Skin epidermis (tissue), 12 donors: ENCODE data around the gene FRMD4B.
A peak's percentile ranks its signal among the peaks of the same experiment; 100 is the strongest.

Experiments used
- H3K27ac ChIP-seq, 21 experiments: fragments of 200-600 bp; sonication (generic) in 11 of 21; one replicate each; pipeline ENCODE4 v1.5.0; 2020; ENCODE audit warnings: mild to moderate bottlenecking in 3 of 21, inconsistent platforms in 2 of 21, moderate library complexity in 2 of 21
- H3K4me3 ChIP-seq, 7 experiments: fragments of 200-600 bp; sonication (generic) in 2 of 7; one replicate each; pipeline ENCODE4 v1.5.0; 2020; ENCODE audit warnings: inconsistent platforms in 2 of 7, mild to moderate bottlenecking in 2 of 7, moderate library complexity in 1 of 7

FRMD4B gene

DNA sequence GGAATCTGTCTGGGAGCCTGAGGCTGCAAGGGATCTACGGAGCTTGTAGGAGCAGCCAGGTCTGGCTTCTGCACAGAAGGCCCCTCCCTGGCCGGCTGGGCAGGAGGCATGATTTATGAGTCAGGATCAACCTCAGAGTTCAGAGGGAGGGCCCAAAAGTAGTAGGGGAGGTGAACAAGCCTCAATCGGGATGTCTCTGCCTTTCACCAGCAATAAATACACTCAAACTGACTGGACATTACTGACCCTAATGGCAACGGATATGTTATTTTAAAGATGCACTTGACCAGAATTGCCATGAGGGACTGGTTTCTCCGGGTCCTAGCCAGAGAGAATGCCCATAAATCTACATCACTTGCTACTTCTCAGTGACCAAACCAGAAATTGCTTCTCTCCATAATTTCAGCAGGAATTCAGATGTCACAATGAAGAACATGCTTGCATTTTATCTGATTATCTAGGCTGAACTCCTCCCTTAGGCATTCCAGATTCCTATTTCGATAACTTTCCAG, 153.9 kb downstream of the FRMD4B start:
- Histone ChIP-seq H3K4me3 (no peak overlapping the region), H3K27ac (peak overlapping the region in 3 of 21 experiments; percentile 12 to 52 (median 14))

DNA sequence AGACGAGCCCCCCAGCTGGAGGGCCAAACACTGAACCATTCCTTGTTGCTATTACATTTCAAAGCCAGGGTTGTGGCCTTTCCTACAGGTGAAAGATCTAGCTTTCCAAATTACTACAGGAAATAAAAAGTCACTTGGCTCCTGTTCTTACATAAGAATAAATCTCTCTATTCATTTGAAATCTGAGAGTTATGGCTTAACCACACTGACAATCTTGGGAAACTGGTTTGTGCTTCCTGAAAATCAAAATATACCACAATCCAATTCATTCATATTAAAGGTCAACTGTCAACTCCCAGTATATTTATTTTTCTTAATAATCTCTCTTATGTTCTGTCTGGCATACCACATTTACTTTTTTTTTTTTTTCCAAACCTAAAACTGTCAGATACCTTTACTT, 159.8 kb downstream of the FRMD4B start:
- peak overlapping the region in 1 of 21 experiments; percentile 26 for H3K27ac ChIP-seq
- H3K4me3 ChIP-seq: no peak overlapping the region

DNA sequence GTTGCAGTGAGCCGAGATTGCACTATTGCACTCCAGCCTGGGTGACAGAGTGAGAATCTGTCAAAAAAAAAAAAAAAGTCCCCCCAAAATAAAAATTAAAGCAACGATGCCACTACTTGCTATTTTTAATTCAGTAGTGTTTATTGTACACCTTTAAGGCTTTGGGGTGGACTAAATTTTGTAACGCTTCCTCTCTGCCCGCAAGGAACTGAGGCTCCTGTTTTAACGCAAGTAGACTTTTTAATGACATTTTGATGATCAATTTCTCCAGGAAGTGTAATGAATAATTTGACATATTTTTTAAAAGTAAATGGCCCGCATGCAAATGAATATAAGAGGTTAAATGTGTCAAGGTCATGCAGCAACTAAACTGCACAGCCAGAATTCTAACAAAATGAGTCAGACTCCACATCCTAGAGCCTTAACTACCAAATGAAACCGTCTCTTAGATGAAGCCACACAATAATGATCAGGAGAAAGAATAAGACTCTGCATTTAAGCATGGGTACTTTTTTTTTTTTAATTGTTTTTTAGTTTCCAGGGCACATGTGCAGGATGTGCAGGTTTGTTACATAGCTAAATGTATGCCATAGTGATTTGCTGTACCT, 166.7 kb downstream of the FRMD4B start:
- H3K27ac ChIP-seq: no peak overlapping the region

DNA sequence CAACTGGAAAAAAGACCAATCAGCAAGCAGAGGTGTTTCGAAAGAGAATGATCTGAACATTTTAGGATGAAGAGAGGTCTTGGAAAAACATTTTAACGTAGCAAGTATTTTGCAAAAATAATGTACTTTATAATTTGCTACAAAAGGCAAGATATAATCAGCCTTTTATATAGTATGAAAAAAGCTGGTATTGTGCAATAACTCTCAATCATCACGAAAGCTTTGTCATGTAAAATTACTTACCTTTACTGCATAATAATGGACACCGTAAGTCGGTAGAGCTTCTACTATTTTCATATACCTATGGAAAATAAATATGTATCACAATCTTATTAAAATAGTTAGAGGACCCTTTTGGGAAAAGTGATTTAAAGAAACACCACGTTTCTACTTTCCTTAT, 167.8 kb downstream of the FRMD4B start:
- H3K4me3 ChIP-seq: no peak overlapping the region
- no peak overlapping the region for H3K27ac ChIP-seq

More for the DNA sequence above, 166.7 kb downstream of the FRMD4B start:
- no peak overlapping the region for H3K4me3 ChIP-seq

DNA sequence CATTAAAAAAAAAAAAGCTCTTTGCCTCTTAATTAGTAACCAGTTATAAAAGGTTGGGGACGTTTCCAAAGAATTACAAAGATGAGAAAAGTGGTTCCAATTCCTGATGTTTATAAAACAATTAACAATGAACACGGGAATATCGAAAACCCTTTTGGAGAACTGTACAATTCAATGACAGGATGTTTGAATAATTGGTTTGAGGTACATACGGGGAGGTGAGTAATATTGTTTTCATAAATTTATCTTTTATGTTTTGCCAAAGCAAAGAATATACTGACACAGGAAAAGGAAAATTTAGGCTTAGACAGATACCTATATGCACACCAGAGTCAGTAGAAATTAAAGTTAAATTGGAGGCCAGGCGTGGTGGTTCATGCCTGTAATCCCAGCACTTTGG, 168.9 kb downstream of the FRMD4B start:
- Histone ChIP-seq H3K4me3 (no peak overlapping the region), H3K27ac (no peak overlapping the region)

DNA sequence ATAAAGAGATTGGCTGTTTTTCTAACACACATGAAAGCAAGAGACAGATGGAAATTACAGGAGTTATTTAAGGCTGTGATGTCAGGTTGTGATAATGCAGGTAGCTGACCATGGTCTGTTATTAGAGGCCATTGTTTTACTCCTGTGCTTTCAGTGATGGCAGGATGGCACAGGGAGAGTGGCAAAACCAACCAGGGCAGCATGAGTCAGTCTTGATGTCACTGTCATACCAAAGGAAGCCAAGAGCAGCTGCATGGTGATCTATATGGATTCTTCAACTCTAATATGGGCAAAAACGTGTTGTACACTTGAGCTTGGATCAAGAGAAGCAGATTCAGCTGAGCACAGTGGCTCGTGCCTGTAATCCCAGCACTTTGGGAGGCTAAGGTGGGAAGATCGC, 171.6 kb downstream of the FRMD4B start:
- no peak overlapping the region for H3K4me3 ChIP-seq
- no peak overlapping the region for H3K27ac ChIP-seq

DNA sequence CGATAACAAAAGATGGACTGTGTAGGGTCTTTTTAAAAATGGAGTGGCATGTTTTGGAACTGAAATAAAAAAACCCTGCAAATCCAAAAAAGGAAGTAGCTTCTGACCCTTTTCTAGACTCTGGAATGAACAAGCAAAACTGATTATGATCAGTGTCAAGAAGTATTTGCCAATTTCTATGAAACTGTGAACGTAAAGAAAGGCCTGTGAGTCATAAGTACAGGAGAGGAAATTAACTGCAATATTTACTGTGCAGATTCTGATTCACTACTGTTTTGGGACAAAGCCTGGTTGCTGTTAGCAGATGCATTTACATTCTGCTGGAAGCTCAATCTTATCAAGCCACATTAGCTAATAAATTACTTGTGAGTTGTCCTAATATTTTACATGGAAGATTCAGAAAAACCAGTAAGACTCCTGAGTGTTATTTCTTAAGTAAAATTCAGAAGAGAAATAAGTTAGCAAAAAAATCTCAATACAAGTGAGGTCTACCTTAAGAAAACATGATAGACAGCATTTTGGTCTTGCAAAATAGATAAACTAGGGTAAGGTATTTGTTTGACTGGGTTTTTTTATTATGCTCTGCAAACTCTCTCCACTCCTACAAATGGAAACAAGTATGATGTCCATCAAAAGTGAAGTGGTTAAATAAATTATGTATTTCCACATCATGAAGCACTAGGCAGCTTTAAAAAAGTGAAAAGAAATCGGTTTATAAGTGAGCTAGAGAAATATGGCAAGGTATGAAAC, 173.3 kb downstream of the FRMD4B start:
- H3K4me3 ChIP-seq: no peak overlapping the region
- peak overlapping the region in 7 of 21 experiments; percentile 2 to 48 (median 33) for H3K27ac ChIP-seq

DNA sequence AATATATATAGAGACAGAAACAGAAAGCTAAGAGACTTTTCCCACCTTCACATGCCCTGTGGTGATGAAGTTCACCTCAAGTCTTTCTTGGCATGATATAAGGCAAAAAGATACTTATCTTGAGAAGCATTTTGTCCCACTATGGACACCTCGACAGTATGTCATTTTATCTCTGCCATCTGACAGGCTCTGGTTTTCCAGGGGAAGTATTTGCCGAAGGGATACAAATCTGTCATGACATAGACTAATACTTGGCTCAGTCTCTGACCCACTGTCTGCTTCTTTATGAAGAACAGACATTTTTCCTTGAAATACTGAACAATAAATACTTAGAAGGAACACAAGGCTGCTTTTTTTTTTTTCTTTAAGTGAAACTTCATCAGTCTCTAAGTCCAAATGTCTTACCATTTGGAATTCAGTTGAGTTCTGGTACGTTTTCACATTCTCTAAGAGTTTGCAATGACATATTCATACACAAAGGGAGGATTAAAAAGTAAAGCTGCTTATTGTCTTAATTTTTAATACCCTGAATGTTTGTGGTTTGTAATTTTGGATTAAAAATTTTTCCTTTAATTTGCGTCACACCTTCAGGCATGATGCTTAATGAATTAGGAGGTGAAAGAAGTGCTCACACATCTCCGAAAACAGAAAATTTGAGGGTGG, 175.7 kb downstream of the FRMD4B start:
- Histone ChIP-seq H3K27ac (peak overlapping the region in 3 of 21 experiments; percentile 4 to 53 (median 15)), H3K4me3 (no peak overlapping the region)

DNA sequence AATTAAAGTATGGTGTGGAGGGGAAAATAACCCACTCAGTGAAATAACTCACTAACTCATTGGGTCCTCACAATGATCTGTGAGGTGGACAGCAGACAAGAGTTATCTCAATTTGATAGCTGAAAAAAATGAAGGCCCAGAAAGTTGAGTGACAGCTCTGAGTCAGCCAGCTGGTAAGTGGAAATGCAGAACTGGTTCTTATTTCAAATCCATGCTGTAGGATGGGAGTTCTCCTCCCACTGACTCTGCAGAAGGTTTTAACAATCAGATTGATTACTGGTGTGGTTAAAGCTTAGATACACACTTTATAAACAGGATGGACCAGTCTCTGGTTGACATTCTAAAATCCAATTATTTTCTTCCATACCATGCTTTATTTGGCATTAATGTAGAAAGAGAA, 176.5 kb downstream of the FRMD4B start:
- Histone ChIP-seq H3K4me3 (no peak overlapping the region), H3K27ac (peak overlapping the region in 2 of 21 experiments; percentile 15 to 53)

DNA sequence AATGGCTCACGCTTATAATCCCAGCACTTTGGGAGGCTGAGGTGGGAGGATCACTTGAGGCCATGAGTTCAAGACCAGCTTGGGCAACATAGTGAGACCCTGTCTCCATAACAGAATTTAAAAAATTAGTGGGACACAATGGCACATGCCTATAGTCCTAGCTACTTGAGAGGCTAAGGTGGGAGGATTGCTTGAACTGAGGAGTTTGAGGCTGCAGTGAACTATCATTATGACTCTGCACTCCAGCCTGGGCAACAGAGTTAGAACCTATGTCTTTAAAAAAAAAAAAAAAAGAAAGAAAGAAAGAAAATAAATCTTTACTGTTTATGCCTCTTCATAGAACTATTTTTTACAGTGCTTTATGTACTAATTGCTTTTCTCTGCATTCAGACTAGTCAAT, 178.9 kb downstream of the FRMD4B start:
- Histone ChIP-seq H3K27ac (peak overlapping the region in 2 of 21 experiments; percentile 10 to 11), H3K4me3 (no peak overlapping the region)

DNA sequence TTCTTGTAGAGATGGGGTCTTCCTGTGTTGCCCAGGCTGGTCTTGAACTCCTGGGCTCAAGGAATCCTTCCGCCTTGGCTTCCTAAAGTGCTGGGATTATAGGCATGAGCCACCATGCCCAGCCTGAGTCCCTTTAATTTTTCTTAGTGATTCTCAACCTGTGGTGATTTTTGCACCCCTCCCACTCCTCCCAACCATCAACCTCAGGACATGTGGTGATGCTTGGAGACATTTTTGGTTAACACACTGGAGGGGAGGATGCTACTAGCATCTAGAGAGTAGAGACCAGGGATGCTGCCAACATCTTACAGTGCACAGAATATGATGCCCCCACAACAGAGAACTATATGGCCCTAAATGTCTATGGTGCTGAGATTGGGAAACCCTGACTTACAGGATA, 180.5 kb downstream of the FRMD4B start:
- no peak overlapping the region for H3K4me3 ChIP-seq
- H3K27ac ChIP-seq: no peak overlapping the region

DNA sequence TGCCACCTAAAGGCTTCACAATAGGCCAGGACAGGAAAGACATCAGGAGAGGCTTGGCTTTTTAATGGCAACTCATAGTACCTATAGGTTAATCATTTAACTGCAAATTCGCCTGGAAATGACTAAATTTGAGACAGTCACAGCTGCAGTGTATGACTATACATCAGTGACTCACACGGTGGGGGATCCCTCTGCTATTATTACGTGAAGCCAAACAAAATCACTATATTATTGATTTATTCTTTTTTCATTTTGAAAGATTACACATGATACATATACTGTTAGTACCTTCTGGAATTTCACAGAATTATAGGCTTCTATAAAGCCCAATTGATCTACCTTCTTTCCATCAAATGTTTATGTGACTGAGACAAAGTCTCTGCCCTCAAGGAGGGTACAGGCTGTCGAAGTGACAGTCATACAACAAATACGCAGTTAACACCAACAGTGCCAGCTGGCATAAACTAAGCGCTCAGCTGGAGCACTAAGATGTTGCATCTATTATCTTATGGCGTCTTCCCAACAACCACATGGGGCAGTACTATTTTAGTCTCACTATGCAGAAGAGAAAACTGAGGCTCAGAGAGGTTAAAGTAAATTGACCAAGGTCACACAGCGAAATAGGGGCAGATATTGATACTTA, 181.5 kb downstream of the FRMD4B start:
- Histone ChIP-seq H3K27ac (peak overlapping the region in 8 of 21 experiments; percentile 2 to 68 (median 38)), H3K4me3 (no peak overlapping the region)

DNA sequence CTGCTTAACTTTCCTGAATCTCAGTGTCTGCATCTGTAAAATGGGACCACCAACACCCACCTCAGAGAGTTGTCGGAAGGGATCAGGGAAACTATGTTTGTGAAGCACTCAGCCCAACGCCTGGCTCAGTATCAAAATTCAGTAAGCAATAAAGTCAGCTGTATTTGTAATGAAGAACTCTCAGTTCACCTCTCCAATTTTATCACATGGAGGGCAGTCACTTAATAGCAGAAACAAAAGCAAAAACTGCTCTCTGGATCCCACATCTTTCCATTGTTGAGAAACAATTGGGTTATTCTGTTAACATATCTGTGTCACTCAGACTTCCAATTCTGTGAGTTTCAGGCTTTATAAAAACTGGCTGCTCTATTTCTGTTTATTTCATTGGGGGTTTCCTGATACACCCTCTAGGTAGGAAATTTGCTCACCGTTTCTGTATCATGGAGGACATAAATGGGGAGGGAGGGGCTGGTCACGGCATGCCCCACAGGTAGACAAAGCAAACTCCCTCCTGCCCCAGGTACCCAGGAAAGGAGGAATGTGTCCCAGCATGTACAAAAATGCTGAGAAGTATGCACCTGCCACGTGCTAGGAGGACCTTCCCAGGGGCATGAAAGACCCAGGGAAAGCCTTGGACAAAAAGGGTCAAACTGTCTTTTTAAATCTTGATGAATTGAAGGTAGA, 182.1 kb downstream of the FRMD4B start:
- peak overlapping the region in 10 of 21 experiments; percentile 2 to 68 (median 38) for H3K27ac ChIP-seq

DNA sequence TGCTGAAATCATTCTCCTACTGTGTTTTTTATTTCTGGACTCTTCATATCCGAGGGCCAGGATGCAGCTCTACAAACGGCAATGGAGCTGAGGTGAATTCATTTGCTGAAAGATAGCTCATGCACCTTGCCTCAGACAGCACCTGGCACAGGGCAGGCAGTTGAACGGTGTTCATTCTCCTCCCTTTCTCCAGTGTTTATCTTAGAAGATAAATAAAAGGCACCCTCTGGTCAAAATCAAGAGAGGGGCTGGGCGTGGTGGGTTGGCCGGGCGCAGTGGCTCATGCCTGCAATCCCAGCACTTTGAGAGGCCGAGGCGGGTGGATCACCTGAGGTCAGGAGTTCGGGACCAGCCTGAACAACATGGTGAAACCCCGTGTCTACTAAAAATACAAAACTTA, 184.2 kb downstream of the FRMD4B start:
- Histone ChIP-seq H3K4me3 (no peak overlapping the region), H3K27ac (peak overlapping the region in 2 of 21 experiments; percentile 49 to 81)

More for the DNA sequence above, 182.1 kb downstream of the FRMD4B start:
- H3K4me3 ChIP-seq: no peak overlapping the region

DNA sequence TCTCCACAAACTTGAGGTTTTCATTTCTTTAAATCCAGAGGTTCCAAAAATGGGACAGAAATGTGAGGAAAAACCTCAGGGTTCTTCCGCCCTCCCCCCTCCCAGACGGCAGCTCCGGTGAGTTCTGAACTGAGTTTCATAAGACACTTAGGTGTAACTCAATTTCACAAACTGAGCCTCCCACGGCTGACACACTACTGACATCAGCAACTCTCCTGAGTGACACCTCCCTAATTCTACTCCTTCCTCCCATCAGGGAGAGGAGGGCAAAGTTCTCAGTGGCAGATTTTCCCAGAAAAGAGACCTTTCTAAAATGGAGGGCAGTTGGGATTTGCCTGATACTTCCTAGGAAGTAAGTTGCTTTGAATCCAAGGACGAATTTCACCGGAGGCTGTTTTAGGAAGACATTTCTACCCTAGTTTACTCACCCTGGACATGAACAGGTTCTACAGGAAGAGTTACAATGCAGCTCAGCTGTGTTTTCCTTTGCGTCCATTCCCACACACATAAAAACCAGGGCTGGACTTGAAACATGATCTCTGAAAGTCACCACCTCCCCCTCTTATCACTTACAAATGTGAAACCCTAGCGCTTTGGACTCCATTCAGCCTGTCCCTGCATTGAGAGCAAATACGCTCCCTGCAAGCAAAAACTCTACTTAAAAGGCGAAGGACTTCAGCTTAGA, 185.4 kb downstream of the FRMD4B start:
- H3K27ac ChIP-seq: peak overlapping the region in 20 of 21 experiments; percentile 47 to 93 (median 81)

DNA sequence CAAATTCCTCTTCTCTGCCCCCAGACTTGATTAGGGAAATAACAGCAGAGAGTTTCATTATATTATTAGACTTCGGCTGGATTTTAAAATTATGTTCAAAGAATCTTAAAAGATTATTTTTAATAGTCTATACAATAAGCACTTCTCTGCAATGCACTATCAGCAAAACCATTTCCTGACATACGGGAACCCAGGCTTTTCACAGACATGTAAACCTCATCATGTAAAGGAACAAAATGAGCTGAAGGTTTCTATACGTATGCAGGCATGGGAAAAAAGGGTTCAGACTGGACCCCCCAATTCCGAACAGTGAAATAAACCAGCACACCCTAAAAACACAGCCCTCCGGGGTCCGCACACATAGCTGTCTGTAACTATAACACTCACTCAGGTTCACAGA, 185.9 kb downstream of the FRMD4B start:
- peak overlapping the region in 20 of 21 experiments; percentile 47 to 93 (median 81) for H3K27ac ChIP-seq
- peak overlapping the region; percentile 23 to 47 (median 41) for H3K4me3 ChIP-seq

More for the DNA sequence above, 185.4 kb downstream of the FRMD4B start:
- H3K4me3 ChIP-seq: peak overlapping the region; percentile 23 to 47 (median 41)

DNA sequence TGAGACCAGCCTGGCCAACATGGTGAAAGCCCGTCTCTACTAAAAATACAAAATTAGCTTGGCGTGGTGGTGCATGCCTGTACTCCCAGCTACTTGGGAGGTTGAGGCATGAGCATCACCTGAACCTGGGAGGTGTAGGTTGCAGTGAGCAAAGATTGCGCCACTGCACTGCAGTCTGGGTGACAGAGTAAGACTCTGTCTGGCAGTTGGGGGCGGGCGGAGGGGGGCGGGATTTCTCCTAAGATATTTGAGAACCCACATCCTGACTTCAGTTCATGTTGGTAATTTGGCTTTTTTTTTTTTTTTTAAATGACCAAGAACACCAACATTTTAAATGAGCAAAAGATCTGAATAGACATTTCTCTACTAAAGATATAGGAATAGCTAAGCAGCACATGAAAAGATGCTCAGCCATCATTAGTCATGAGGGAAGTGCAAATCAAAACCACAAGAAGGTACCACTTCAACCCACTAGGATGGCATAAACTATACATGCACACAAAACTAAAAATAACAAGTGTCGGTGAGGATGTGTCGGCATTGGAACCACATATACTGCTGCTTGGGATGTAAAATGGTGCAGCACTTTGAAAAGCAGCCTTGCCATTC, 187.9 kb downstream of the FRMD4B start:
- H3K4me3 ChIP-seq: peak overlapping the region in 3 of 7 experiments; percentile 41 to 47 (median 44)
- H3K27ac ChIP-seq: peak overlapping the region in 5 of 21 experiments; percentile 77 to 93 (median 89)

DNA sequence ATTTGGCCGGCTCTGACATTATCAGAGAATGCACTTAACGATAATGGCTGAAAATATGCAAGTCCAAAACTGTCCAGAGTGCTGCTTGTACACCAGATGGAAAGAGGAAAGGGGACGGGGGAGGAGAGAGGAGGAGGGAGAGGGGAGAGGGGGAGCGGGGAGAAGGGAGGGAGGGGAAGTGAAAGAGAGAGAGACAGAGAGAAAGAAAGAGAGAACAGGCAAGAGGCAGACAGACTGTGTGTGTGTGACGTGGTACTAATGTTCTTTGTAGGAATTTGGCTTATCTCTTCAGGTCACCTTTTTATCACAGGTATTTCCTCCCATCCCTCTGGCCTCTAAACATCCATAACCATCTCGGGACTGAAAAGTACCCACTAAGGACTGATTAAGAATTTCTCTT, 188.4 kb downstream of the FRMD4B start:
- Histone ChIP-seq H3K4me3 (no peak overlapping the region), H3K27ac (peak overlapping the region in 2 of 21 experiments; percentile 52 to 93)
